Hepatocyte (in vitro differentiated cells): ENCODE measurements around the gene PRL.

Experiments used
- EZH2 ChIP-seq: fragments of 200-600 bp; sonication (generic); IDR thresholded peaks from 2 replicates; pipeline ENCODE4 v1.6.1; 2016; ENCODE audit warnings: antibody characterized with exemption, mild to moderate bottlenecking, borderline replicate concordance
- EZH2phosphoT487 ChIP-seq: fragments of 200-600 bp; sonication (generic); IDR thresholded peaks from one replicate; pipeline ENCODE4 v1.6.1; 2018; ENCODE audit warnings: antibody characterized with exemption, mild to moderate bottlenecking, low read depth, moderate library complexity; ENCODE audit not compliant: unreplicated experiment, severe bottlenecking
- TF ChIP-seq, protein P1 (sequence below): fragments of 200-600 bp; sonication (generic); IDR thresholded peaks from 2 replicates; pipeline ENCODE4 v1.5.1; 2016; ENCODE audit warnings: antibody characterized with exemption, mild to moderate bottlenecking; ENCODE audit not compliant: poor library complexity

DNA sequence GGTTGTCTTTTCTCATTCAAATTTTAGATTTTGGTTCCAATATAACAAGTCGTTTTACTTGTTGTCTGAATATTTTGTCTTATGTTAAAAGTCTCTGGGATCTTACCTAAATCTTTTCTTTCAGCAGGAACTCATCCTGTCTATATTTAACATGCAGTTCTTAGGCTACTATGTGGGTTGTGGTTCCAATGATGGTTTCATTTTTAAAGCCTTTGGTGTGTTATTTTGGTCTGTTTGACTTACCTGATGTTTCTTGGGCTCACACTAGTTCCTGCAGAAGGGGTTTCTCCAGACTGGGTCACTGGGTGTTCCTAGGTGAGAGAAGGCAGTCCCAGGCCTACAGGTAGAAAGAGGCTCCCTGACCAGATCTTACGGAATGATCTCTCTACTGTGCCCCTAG is 17.4 kb downstream of the PRL start:
- TF ChIP-seq, protein P1, sequence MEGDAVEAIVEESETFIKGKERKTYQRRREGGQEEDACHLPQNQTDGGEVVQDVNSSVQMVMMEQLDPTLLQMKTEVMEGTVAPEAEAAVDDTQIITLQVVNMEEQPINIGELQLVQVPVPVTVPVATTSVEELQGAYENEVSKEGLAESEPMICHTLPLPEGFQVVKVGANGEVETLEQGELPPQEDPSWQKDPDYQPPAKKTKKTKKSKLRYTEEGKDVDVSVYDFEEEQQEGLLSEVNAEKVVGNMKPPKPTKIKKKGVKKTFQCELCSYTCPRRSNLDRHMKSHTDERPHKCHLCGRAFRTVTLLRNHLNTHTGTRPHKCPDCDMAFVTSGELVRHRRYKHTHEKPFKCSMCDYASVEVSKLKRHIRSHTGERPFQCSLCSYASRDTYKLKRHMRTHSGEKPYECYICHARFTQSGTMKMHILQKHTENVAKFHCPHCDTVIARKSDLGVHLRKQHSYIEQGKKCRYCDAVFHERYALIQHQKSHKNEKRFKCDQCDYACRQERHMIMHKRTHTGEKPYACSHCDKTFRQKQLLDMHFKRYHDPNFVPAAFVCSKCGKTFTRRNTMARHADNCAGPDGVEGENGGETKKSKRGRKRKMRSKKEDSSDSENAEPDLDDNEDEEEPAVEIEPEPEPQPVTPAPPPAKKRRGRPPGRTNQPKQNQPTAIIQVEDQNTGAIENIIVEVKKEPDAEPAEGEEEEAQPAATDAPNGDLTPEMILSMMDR = no peak
- TF ChIP-seq EZH2phosphoT487 (no peak), EZH2 (no peak)
